Stomach (tissue), 4 donors: ENCODE measurements around the gene CD164L2.

Experiments used
- CTCF ChIP-seq, 7 experiments: fragments of 450-650 bp in 4 of 7; fragments of 200-600 bp in 3 of 7; sonication (generic) in 3 of 7; IDR thresholded peaks; one replicate each; pipeline ENCODE4 v1.5.1; 2016 to 2019; ENCODE audit warnings: antibody characterized with exemption in 7 of 7, control low read depth in 2 of 7, mild to moderate bottlenecking in 1 of 7
- POLR2A ChIP-seq, 4 donors: fragments of 450-650 bp; IDR thresholded peaks; one replicate each; pipeline ENCODE4 v1.6.1; 2016; ENCODE audit warnings: antibody characterized with exemption in 4 of 4, control low read depth in 2 of 4, mild to moderate bottlenecking in 1 of 4, moderate library complexity in 1 of 4

GRCh38 chr1:27379564-27380122 lies 3.5 kb downstream of the CD164L2 start:
- TF ChIP-seq CTCF (IDR thresholded peaks at IDR 0.05) (no peak), POLR2A (IDR thresholded peaks at IDR 0.05) (no peak)
